ENCODE data around the gene APOL1.

DNA sequence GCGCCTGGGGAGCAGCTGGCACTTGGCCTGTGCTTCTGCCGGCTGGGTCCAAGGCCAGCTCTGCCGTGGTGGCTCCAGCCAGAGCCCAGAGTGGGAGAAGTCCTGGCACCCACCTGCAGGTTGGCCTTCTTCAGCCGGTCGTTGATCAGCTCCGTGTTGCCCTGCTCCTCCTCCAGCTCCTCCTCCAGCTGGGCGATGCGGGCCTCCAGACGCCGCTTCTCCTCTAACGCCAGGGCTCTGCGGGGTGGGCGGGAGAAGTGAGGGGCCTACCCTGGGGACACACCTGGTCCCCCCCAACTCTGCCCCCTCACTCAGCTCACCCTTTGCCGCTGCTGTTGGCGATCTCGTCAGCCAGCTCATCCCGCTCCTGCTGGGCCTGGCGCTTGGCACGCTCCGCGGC is 32.6 kb downstream of the APOL1 start:
- TF ChIP-seq CTCF (IDR thresholded peaks at IDR 0.05; ENCODE audit: low read depth, low read length) (no peak), POLR2A (IDR thresholded peaks at IDR 0.05; ENCODE audit: extremely low read depth, insufficient read length) (no peak), MYC (IDR thresholded peaks at IDR 0.05; ENCODE audit: low read depth, low read length) (no peak)
- TF ChIP-seq, protein P1, sequence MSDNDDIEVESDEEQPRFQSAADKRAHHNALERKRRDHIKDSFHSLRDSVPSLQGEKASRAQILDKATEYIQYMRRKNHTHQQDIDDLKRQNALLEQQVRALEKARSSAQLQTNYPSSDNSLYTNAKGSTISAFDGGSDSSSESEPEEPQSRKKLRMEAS (IDR thresholded peaks at IDR 0.05; ENCODE audit: low read depth, low read length): no peak

All from NB4 (cell line).